ENCODE data around the gene CRADD.

Gene CRADD

GRCh38 chr12:93823616-93824391 is 146.6 kb downstream of the CRADD start:
- H3K4me1 ChIP-seq, result peaks cover 0 to 33% (median 18%) of the 10 kb centered on the region in 4 donors
- no peak overlapping the region for H3K4me3 ChIP-seq
- DNase-seq, result no peak
- TF ChIP-seq, protein P1, sequence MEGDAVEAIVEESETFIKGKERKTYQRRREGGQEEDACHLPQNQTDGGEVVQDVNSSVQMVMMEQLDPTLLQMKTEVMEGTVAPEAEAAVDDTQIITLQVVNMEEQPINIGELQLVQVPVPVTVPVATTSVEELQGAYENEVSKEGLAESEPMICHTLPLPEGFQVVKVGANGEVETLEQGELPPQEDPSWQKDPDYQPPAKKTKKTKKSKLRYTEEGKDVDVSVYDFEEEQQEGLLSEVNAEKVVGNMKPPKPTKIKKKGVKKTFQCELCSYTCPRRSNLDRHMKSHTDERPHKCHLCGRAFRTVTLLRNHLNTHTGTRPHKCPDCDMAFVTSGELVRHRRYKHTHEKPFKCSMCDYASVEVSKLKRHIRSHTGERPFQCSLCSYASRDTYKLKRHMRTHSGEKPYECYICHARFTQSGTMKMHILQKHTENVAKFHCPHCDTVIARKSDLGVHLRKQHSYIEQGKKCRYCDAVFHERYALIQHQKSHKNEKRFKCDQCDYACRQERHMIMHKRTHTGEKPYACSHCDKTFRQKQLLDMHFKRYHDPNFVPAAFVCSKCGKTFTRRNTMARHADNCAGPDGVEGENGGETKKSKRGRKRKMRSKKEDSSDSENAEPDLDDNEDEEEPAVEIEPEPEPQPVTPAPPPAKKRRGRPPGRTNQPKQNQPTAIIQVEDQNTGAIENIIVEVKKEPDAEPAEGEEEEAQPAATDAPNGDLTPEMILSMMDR (IDR thresholded peaks at IDR 0.05), result no peak
- H3K9me3 ChIP-seq, result no peaks in the 10 kb centered on the region
- H3K27ac ChIP-seq, result no peak overlapping the region
- intact Hi-C loops (cut with DNase I; ENCODE audit: low total_unique reads), result no loop called here
- H3K27me3 ChIP-seq, result no peaks in the 10 kb centered on the region
- no peaks in the 10 kb centered on the region for H3K36me3 ChIP-seq

DNA sequence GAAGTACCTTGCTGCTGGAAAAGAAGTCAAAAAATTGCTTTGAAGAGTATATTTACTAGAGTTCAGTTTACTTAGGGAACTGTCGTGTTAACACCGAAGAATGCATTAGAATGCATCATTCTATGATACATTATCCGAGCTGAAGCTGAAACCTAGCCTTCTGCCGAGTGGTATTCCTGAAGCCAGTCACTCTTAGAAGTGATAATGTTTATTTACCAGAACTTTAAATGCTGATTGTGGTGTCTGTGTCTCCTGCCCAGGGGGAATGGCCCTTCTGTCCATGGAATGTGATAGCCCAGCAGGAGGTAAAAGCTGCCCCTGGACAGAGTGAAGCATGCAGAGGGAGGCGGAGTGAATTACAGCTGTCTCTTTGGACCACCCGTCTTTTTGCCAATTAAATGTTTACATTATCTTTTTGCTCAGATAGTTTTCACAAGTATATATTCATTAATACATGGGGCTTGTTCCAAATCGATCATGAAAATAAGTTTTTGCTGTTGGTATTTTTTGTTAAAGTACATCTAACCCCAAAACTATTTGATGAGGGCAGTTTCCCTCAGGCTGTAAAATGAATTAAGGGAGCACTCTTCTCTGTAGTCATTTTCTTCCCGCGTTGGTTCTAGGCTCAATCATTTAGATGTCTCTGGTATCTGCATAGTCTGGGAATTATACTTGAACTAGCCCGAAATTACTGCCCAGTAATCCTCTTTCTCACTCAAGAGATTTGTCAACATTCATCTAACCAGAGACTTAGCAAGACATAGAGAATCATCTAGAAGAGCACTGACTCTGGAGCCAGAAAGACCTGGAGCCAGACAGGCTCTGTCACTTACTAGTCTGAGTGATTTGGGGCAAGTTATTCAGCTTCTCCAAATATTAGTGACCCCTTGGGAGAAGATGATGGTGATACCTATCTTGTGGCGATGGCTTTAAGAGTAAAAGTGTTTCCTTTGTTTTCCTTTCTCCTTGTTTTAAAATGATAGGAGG is 147.6 kb downstream of the CRADD start:
- DNase-seq, result no peak
- intact Hi-C loops (cut with DNase I; ENCODE audit: low total_unique reads), result no loop called here
- TF ChIP-seq, protein P1 (IDR thresholded peaks at IDR 0.05), result no peak
- Histone ChIP-seq H3K27ac (peak overlapping the region; percentile 16 to 51), H3K27me3 (no peaks in the 10 kb centered on the region), H3K4me1 (peaks cover 0 to 42% (median 16%) of the 10 kb centered on the region in 4 donors), H3K4me3 (no peak overlapping the region), H3K36me3 (no peaks in the 10 kb centered on the region), H3K9me3 (no peaks in the 10 kb centered on the region)

DNA sequence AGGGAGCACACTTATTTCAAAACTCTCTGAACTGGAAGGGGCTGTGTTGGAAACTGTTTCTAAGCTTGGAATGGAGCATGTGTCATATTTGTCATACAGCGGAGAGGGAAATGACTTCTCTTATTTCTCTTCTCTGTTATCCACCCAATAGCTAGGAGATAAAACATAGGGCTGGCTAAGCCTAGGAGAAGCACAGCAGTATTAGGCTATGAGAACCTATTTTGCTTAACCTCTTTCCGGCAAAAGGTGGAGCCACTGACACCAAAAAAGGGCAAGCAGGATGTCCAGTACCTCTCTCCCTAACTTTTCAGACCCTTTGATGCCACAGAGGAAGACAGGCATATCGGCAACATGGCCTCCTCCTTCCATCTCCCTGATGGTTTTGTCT is 148.3 kb downstream of the CRADD start:
- no peaks in the 10 kb centered on the region for H3K36me3 ChIP-seq
- TF ChIP-seq, protein P1 (IDR thresholded peaks at IDR 0.05), result no peak
- H3K27me3 ChIP-seq, result no peaks in the 10 kb centered on the region
- no peak overlapping the region for H3K4me3 ChIP-seq
- peaks cover 0 to 42% (median 15%) of the 10 kb centered on the region in 4 donors for H3K4me1 ChIP-seq
- intact Hi-C loops (cut with DNase I; ENCODE audit: low total_unique reads), result no loop called here
- no peak for DNase-seq
- no peaks in the 10 kb centered on the region for H3K9me3 ChIP-seq
- H3K27ac ChIP-seq, result peak overlapping the region; percentile 16 to 51

- intact Hi-C loops (cut with DNase I; ENCODE audit: low total_unique reads), result no loop called here
- H3K4me1 ChIP-seq, result peaks cover 0 to 42% (median 15%) of the 10 kb centered on the region in 4 donors
- peak overlapping the region; percentile 16 to 51 for H3K27ac ChIP-seq
- TF ChIP-seq, protein P1 (IDR thresholded peaks at IDR 0.05), result no peak
- no peak for DNase-seq
- no peaks in the 10 kb centered on the region for H3K9me3 ChIP-seq
- H3K36me3 ChIP-seq, result no peaks in the 10 kb centered on the region
- no peak overlapping the region for H3K4me3 ChIP-seq
- H3K27me3 ChIP-seq, result no peaks in the 10 kb centered on the region
Observed at GRCh38 chr12:93825931-93826555, 148.9 kb downstream of the CRADD start.

- TF ChIP-seq, protein P1 (IDR thresholded peaks at IDR 0.05), result no peak
- no peak for DNase-seq
- intact Hi-C loops (cut with DNase I; ENCODE audit: low total_unique reads), result no loop called here
- no peak overlapping the region for H3K27ac ChIP-seq
- no peaks in the 10 kb centered on the region for H3K9me3 ChIP-seq
- H3K4me1 ChIP-seq, result peaks cover 0 to 42% (median 15%) of the 10 kb centered on the region in 4 donors
- H3K4me3 ChIP-seq, result no peak overlapping the region
- H3K27me3 ChIP-seq, result no peaks in the 10 kb centered on the region
- no peaks in the 10 kb centered on the region for H3K36me3 ChIP-seq
Observed at GRCh38 chr12:93827179-93827578, 150.0 kb downstream of the CRADD start.

Measured in tibial artery (tissue), 4 donors.